K562 (cell line): Measurements from ENCODE around the gene RDH13.

Experiments
- HNRNPLL ChIP-seq: fragments of 200-400 bp; formaldehyde crosslinking; IDR thresholded peaks from 2 replicates; pipeline ENCODE4 v1.6.1; 2017; ENCODE audit warnings: low read length, low read depth, mild to moderate bottlenecking; ENCODE audit not compliant: poor library complexity, severe bottlenecking
- TAF15 ChIP-seq: fragments of 200-400 bp; formaldehyde crosslinking; IDR thresholded peaks from 2 replicates; pipeline ENCODE4 v1.6.1; 2017; ENCODE audit warnings: mild to moderate bottlenecking, low read depth, low read length, moderate library complexity

GRCh38 chr19:55077106-55077505, 14.2 kb upstream of the RDH13 start:
- TF ChIP-seq TAF15 (no peak), HNRNPLL (no peak)
